Endothelial cell (in vitro differentiated cells): Measurements from ENCODE around the gene IQGAP2. TPM values are rescaled to one million over a fixed set of nuclear protein-coding genes. Genes with fewer than 3 reads are reported as not detected.
A peak's percentile ranks its signal among the peaks of the same experiment; 100 is the strongest.
"Not testable (repeated sequence)": the region's sequence is repeated elsewhere in the genome, so short reads cannot be mapped to it uniquely, and the experiment has no call there.

Experiments
- DNase-seq: peaks from one replicate; pipeline ENCODE4 v3.0.0; 2021; ENCODE audit warnings: low spot score
- H3K27ac Mint-ChIP-seq: one replicate; pipeline ENCODE4 v1.8.0; 2021; ENCODE audit warnings: mixed read lengths, inconsistent platforms; ENCODE audit not compliant: unreplicated experiment
- H3K27me3 Mint-ChIP-seq: one replicate; pipeline ENCODE4 v1.8.0; 2021; ENCODE audit warnings: mild to moderate bottlenecking, moderate library complexity, mixed read lengths, inconsistent platforms; ENCODE audit not compliant: unreplicated experiment
- H3K36me3 Mint-ChIP-seq: one replicate; pipeline ENCODE4 v1.8.0; 2021; ENCODE audit warnings: mild to moderate bottlenecking, low read depth, mixed read lengths, inconsistent platforms; ENCODE audit not compliant: unreplicated experiment
- H3K4me1 Mint-ChIP-seq: one replicate; pipeline ENCODE4 v1.8.0; 2021; ENCODE audit warnings: mild to moderate bottlenecking, mixed read lengths, inconsistent platforms; ENCODE audit not compliant: unreplicated experiment
- H3K4me3 Mint-ChIP-seq: one replicate; pipeline ENCODE4 v1.8.0; 2021; ENCODE audit warnings: mild to moderate bottlenecking, mixed read lengths, inconsistent platforms; ENCODE audit not compliant: unreplicated experiment
- H3K9me3 Mint-ChIP-seq: one replicate; pipeline ENCODE4 v1.8.0; 2021; ENCODE audit warnings: mixed read lengths, inconsistent platforms; ENCODE audit not compliant: unreplicated experiment
- total RNA-seq: library from RNA; stranded (reverse); fragmentation: NEBNext Ultra II Directional; extraction: Animal tissue kit (Norgen Biotek cat#: 25700); gene quantifications from one replicate; pipeline ENCODE4 v1.2.1, GENCODE V29; 2021; ENCODE audit not compliant: unreplicated experiment
- TF ChIP-seq, protein P1 (sequence below): fragments of 200-600 bp; sonication (generic); IDR thresholded peaks from one replicate; pipeline ENCODE4 v1.5.0; 2021; ENCODE audit warnings: antibody characterized with exemption; ENCODE audit not compliant: unreplicated experiment

IQGAP2 gene
- total RNA-seq, 1 donor from 2014 or later = 43.4 TPM

GRCh38 chr5:76675364-76675763, 272.3 kb downstream of the IQGAP2 start:
- DNase-seq = no peak
- TF ChIP-seq, protein P1, sequence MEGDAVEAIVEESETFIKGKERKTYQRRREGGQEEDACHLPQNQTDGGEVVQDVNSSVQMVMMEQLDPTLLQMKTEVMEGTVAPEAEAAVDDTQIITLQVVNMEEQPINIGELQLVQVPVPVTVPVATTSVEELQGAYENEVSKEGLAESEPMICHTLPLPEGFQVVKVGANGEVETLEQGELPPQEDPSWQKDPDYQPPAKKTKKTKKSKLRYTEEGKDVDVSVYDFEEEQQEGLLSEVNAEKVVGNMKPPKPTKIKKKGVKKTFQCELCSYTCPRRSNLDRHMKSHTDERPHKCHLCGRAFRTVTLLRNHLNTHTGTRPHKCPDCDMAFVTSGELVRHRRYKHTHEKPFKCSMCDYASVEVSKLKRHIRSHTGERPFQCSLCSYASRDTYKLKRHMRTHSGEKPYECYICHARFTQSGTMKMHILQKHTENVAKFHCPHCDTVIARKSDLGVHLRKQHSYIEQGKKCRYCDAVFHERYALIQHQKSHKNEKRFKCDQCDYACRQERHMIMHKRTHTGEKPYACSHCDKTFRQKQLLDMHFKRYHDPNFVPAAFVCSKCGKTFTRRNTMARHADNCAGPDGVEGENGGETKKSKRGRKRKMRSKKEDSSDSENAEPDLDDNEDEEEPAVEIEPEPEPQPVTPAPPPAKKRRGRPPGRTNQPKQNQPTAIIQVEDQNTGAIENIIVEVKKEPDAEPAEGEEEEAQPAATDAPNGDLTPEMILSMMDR = no peak
- no peaks in the 10 kb centered on the region for H3K9me3 Mint-ChIP-seq

GRCh38 chr5:76677849-76678472, 274.9 kb downstream of the IQGAP2 start:
- peaks cover 23% of the 10 kb centered on the region for H3K36me3 Mint-ChIP-seq
- peaks cover 1% of the 10 kb centered on the region for H3K27me3 Mint-ChIP-seq
- TF ChIP-seq, protein P1 = no peak
- H3K4me3 Mint-ChIP-seq = no peak overlapping the region
- peak overlapping the region; percentile 63 for H3K27ac Mint-ChIP-seq
- DNase-seq = no peak
- peaks cover 53% of the 10 kb centered on the region for H3K4me1 Mint-ChIP-seq
- H3K9me3 Mint-ChIP-seq = no peaks in the 10 kb centered on the region

More at GRCh38 chr5:76675364-76675763, 272.3 kb downstream of the IQGAP2 start:
- no peak overlapping the region for H3K4me3 Mint-ChIP-seq
- peaks cover 53% of the 10 kb centered on the region for H3K4me1 Mint-ChIP-seq
- H3K36me3 Mint-ChIP-seq = peaks cover 28% of the 10 kb centered on the region
- H3K27me3 Mint-ChIP-seq = no peaks in the 10 kb centered on the region
- no peak overlapping the region for H3K27ac Mint-ChIP-seq

- peak overlapping the region; percentile 61 for H3K27ac Mint-ChIP-seq
- DNase-seq = no peak
These were observed 276.1 kb downstream of the IQGAP2 start for GRCh38 chr5:76679231-76679630.

DNA sequence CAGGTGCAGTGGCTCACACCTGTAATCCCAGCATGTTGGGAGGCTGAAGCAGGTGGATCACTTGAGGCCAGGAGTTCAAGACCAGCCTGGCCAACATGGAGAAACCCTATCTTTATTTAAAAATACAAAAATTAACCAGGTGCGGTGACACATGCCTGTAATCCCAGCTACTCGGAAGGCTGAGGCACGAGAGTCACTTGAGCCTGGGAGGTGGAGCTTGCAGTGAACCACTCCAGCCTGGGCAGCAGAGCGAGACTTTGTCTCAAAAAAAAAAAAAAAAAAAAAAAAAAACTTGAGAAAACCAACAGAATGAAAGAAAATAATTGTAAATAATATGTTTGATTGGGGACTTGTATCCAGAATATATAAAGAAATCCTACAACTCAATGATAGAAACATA, 277.7 kb downstream of the IQGAP2 start:
- H3K27me3 Mint-ChIP-seq, DNase-seq, H3K9me3 Mint-ChIP-seq, H3K4me3 Mint-ChIP-seq, H3K27ac Mint-ChIP-seq: not testable (repeated sequence)
- peaks cover 65% of the 10 kb centered on the region for H3K4me1 Mint-ChIP-seq
- H3K36me3 Mint-ChIP-seq = peaks cover 29% of the 10 kb centered on the region

More at GRCh38 chr5:76679231-76679630, 276.1 kb downstream of the IQGAP2 start:
- Mint-ChIP-seq H3K4me3 (no peak overlapping the region), H3K9me3 (no peaks in the 10 kb centered on the region), H3K36me3 (peaks cover 23% of the 10 kb centered on the region), H3K4me1 (peaks cover 56% of the 10 kb centered on the region), H3K27me3 (peaks cover 1% of the 10 kb centered on the region)
- TF ChIP-seq, protein P1 = no peak

GRCh38 chr5:76681287-76681686, 278.2 kb downstream of the IQGAP2 start:
- Mint-ChIP-seq H3K4me3 (no peak overlapping the region), H3K4me1 (peaks cover 66% of the 10 kb centered on the region), H3K9me3 (no peaks in the 10 kb centered on the region), H3K36me3 (peaks cover 30% of the 10 kb centered on the region), H3K27me3 (peaks cover 4% of the 10 kb centered on the region), H3K27ac (no peak overlapping the region)
- TF ChIP-seq, protein P1 = no peak
- DNase-seq = no peak
